OCI-LY3 (cell line): ENCODE results near the gene SH2D3C.

Source experiments
- H2AFZ ChIP-seq: fragments of 200-600, 300-600 bp; shearing (Covaris generic); 2 replicates; pipeline ENCODE4 v1.6.0; 2014; ENCODE audit warnings: antibody characterized with exemption, low read depth, low read length
- H3K27ac ChIP-seq: fragments of 200-600, 300-600 bp; sonication (generic); 2 replicates; pipeline ENCODE4 v1.5.1; 2014; ENCODE audit warnings: mild to moderate bottlenecking, low read length, moderate library complexity, mixed read lengths
- H3K27me3 ChIP-seq: fragments of 200-600, 300-600 bp; sonication (generic); 2 replicates; pipeline ENCODE4 v1.6.1; 2014; ENCODE audit warnings: low read depth, low read length, mixed read lengths
- H3K36me3 ChIP-seq: fragments of 200-600, 300-600 bp; sonication (generic); replicated peaks from 2 replicates; pipeline ENCODE3; 2014; ENCODE audit warnings: low read depth, low read length, mixed read lengths
- H3K4me1 ChIP-seq: fragments of 300-600, 200-600 bp; sonication (generic); 2 replicates; pipeline ENCODE4 v1.6.1; 2014; ENCODE audit warnings: low read length, mixed read lengths
- H3K4me2 ChIP-seq: fragments of 200-600, 300-600 bp; sonication (generic); 2 replicates; pipeline ENCODE4 v1.6.1; 2014; ENCODE audit warnings: low read length, mixed read lengths
- H3K4me3 ChIP-seq: fragments of 300-600, 200-600 bp; sonication (generic); 2 replicates; pipeline ENCODE4 v1.5.1; 2014; ENCODE audit warnings: antibody characterized with exemption, mild to moderate bottlenecking, low read length, moderate library complexity
- H3K79me2 ChIP-seq: fragments of 300-600, 200-600 bp; shearing (Covaris generic); 2 replicates; pipeline ENCODE4 v1.6.1; 2014; ENCODE audit warnings: mild to moderate bottlenecking, low read length, mixed read lengths
- H3K9ac ChIP-seq: fragments of 300-600, 200-600 bp; shearing (Covaris generic); 2 replicates; pipeline ENCODE4 v1.6.0; 2014; ENCODE audit warnings: mild to moderate bottlenecking, low read length, moderate library complexity
- H3K9me3 ChIP-seq: fragments of 200-600, 300-600 bp; shearing (Covaris generic); 2 replicates; pipeline ENCODE4 v1.6.1; 2014; ENCODE audit warnings: low read length, mixed read lengths; ENCODE audit not compliant: insufficient read depth
- H4K20me1 ChIP-seq: fragments of 200-600, 300-600 bp; sonication (generic); 2 replicates; pipeline ENCODE4 v1.6.1; 2016; ENCODE audit warnings: low read length, mixed read lengths; ENCODE audit not compliant: insufficient read depth
- CTCF ChIP-seq: fragments of 200-600, 300-600 bp; sonication (generic); IDR thresholded peaks from 2 replicates; pipeline ENCODE4 v1.5.1; 2014; ENCODE audit warnings: antibody characterized with exemption, low read length, low read depth
- EZH2phosphoT487 ChIP-seq: fragments of 200-600 bp; shearing (Covaris generic); IDR thresholded peaks from 2 replicates; pipeline ENCODE4 v1.6.1; 2018; ENCODE audit warnings: antibody characterized with exemption, mixed run types, low read depth

The SH2D3C gene

GRCh38 chr9:127749090-127749787 is 29.2 kb downstream of the SH2D3C start:
- Histone ChIP-seq H3K27ac (no peak overlapping the region), H3K9me3 (no peaks in the 10 kb centered on the region), H3K4me2 (no peak overlapping the region), H3K9ac (no peak overlapping the region), H4K20me1 (peaks cover 41% of the 10 kb centered on the region), H3K4me3 (no peak overlapping the region), H3K36me3 (peaks cover 41% of the 10 kb centered on the region), H3K27me3 (no peaks in the 10 kb centered on the region), H3K4me1 (no peaks in the 10 kb centered on the region), H3K79me2 (no peaks in the 10 kb centered on the region), H2AFZ (no peak overlapping the region)
- TF ChIP-seq EZH2phosphoT487 (no peak), CTCF (no peak)

DNA sequence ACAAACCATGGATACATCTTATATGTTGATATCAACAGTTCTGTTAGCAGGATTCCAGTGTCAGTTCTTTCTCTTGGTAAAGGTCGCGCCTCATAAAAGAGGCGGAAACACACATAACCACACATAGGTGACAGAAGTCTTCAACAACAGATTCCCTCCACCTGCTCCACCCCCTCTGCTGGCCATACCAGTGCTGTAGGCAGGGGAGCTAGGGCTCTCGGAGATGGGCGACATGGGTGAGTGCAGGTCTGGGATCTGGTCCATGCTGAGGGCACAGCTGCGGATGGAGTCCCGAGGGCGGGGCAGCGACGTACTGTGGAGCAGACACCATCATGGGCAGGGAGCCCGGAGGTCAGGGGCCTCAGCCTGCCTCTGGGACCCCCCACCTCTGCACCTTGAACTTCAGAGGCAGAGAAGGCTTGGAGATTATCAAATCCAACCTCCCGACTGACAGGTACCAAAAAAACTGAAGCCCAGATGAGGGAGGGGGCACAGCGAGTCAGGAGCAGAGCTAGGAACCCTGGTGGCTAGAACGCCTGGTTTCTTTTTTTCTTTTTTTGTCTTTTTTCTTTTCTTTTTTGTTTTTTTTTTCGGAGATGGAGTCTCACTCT is 31.4 kb downstream of the SH2D3C start:
- Histone ChIP-seq H3K36me3 (peaks cover 52% of the 10 kb centered on the region), H3K9ac (no peak overlapping the region), H4K20me1 (peaks cover 24% of the 10 kb centered on the region), H3K79me2 (no peaks in the 10 kb centered on the region), H3K4me2 (no peak overlapping the region), H3K27ac (no peak overlapping the region), H3K9me3 (no peaks in the 10 kb centered on the region), H2AFZ (no peak overlapping the region), H3K27me3 (no peaks in the 10 kb centered on the region), H3K4me1 (no peaks in the 10 kb centered on the region), H3K4me3 (no peak overlapping the region)
- no peak for TF ChIP-seq CTCF
- TF ChIP-seq EZH2phosphoT487: no peak

GRCh38 chr9:127744398-127745110 is 33.9 kb downstream of the SH2D3C start:
- H3K36me3 ChIP-seq: peaks cover 49% of the 10 kb centered on the region
- no peaks in the 10 kb centered on the region for H3K79me2 ChIP-seq
- H3K4me1 ChIP-seq: no peaks in the 10 kb centered on the region
- no peak overlapping the region for H2AFZ ChIP-seq
- no peak overlapping the region for H3K4me2 ChIP-seq
- peaks cover 4% of the 10 kb centered on the region; the same call in 1 of the 2 replicates for H4K20me1 ChIP-seq
- no peak overlapping the region for H3K4me3 ChIP-seq
- no peak overlapping the region for H3K9ac ChIP-seq
- H3K27ac ChIP-seq: no peak overlapping the region
- H3K27me3 ChIP-seq: no peaks in the 10 kb centered on the region
- H3K9me3 ChIP-seq: no peaks in the 10 kb centered on the region
- TF ChIP-seq CTCF (no peak), EZH2phosphoT487 (no peak)

DNA sequence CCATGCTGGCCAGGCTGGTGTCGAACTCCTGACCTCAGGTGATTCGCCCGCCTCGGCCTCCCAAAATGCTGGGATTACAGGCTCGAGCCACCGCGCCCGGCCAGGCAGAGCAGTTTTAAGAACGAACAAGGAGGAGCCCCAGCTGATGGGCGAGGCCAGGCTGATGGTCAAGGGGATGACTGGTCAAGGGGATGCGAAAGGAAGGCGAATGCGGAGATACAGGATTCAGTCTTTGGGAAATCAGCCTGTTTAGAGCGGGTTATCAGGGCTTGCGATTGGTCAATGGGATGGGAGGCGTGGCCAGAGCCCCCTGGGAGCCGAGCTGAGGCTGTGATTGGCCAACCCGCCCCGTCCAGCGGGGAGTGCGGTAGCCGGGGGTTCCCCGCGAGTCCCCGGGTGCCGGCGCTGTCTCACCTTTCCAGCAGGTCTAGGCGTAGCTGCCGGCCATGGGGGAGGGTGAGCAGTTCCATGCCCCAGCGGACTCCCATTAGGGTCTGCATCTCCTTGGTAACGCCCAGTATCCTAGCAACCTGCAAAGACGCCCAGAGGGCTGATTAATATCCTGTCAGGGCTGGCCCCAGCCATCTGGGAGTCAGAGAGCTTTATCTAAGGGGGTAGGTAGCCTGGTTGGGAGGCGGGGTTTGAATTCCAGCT is 35.9 kb downstream of the SH2D3C start:
- TF ChIP-seq EZH2phosphoT487: no peak
- TF ChIP-seq CTCF: no peak
- no peak overlapping the region for H3K4me3 ChIP-seq
- no peaks in the 10 kb centered on the region for H3K9me3 ChIP-seq
- H2AFZ ChIP-seq: no peak overlapping the region
- H3K27me3 ChIP-seq: no peaks in the 10 kb centered on the region
- H3K9ac ChIP-seq: no peak overlapping the region
- no peaks in the 10 kb centered on the region for H3K79me2 ChIP-seq
- H4K20me1 ChIP-seq: no peaks in the 10 kb centered on the region
- H3K4me2 ChIP-seq: no peak overlapping the region
- H3K27ac ChIP-seq: no peak overlapping the region
- H3K36me3 ChIP-seq: peaks cover 45% of the 10 kb centered on the region
- no peaks in the 10 kb centered on the region for H3K4me1 ChIP-seq
